Tibial nerve (tissue), 4 donors: ENCODE measurements around the gene PROM1. TPM values are rescaled to one million over a fixed set of nuclear protein-coding genes. Genes with fewer than 3 reads are reported as not detected.

ENCODE experiments used
- DNase-seq, 2 donors: peaks; one replicate each; pipeline ENCODE4 v3.0.0-alpha.2; 2019; ENCODE audit warnings: low spot score in 2 of 2
- H3K27ac ChIP-seq, 4 donors: fragments of 200-600 bp; sonication (generic) in 3 of 4; one replicate each; pipeline ENCODE4 v1.5.1; 2017 to 2019; ENCODE audit warnings: mild to moderate bottlenecking in 1 of 4
- H3K27me3 ChIP-seq, 2 donors: fragments of 200-600 bp; sonication (generic) in 1 of 2; one replicate each; pipeline versions ENCODE4 v1.5.1 to v1.6.0; 2017 to 2019
- H3K36me3 ChIP-seq, 3 donors: fragments of 200-600 bp; sonication (generic); one replicate each; pipeline ENCODE4 v1.5.1; 2018 to 2019
- H3K4me1 ChIP-seq, 4 donors: fragments of 200-600 bp; sonication (generic) in 3 of 4; one replicate each; pipeline ENCODE4 v1.5.1; 2017 to 2019
- H3K4me3 ChIP-seq, 4 donors: fragments of 200-600 bp; sonication (generic) in 3 of 4; one replicate each; pipeline ENCODE4 v1.5.1; 2017 to 2019; ENCODE audit warnings: mild to moderate bottlenecking in 1 of 4, moderate library complexity in 1 of 4
- H3K9me3 ChIP-seq, 4 donors: fragments of 200-600 bp; sonication (generic) in 3 of 4; one replicate each; pipeline ENCODE4 v1.5.1; 2017 to 2019
- CTCF ChIP-seq, 5 experiments: fragments of 200-600 bp in 3 of 5; fragments of 450-650 bp in 2 of 5; sonication (generic) in 3 of 5; IDR thresholded peaks; one replicate each; pipeline ENCODE4 v1.5.1; 2016 to 2019; ENCODE audit warnings: antibody characterized with exemption in 5 of 5, mild to moderate bottlenecking in 3 of 5, moderate library complexity in 2 of 5
- EP300 ChIP-seq, 2 donors: sonication (generic); formaldehyde crosslinking; IDR thresholded peaks; one replicate each; pipeline ENCODE4 v1.6.1; 2017; ENCODE audit warnings: antibody characterized with exemption in 2 of 2, mild to moderate bottlenecking in 1 of 2
- POLR2A ChIP-seq, 2 donors: fragments of 450-650 bp; IDR thresholded peaks; one replicate each; pipeline ENCODE4 v1.6.1; 2017; ENCODE audit warnings: antibody characterized with exemption in 2 of 2, mild to moderate bottlenecking in 2 of 2, moderate library complexity in 2 of 2
- WGBS, 2 donors: methylation state at CpG; one replicate each; pipeline ENCODE4 v1.1.5; 2018; 5-methylcytosine and 5-hydroxymethylcytosine counted together
- total RNA-seq, 4 donors: library from RNA; depleted of rRNA; stranded (reverse); fragments of >200 nt; gene quantifications; one replicate each; pipeline ENCODE4 v1.1.0, GENCODE V29; 2016

The PROM1 gene
- total RNA-seq, 4 donors from 2014 or later = not detected

GRCh38 chr4:16088601-16089000, 4.8 kb upstream of the PROM1 start:
- WGBS, 2 donors = 79 to 83% methylated on average over 2 of the region's 2 CpGs
- H3K4me1 ChIP-seq = peaks cover 0 to 4% (median 2%) of the 10 kb centered on the region in 4 donors
- H3K36me3 ChIP-seq = no peaks in the 10 kb centered on the region
- no peak for DNase-seq
- TF ChIP-seq EP300 (IDR thresholded peaks at IDR 0.05) = no peak
- no peak for TF ChIP-seq POLR2A (IDR thresholded peaks at IDR 0.05)
- no peak for TF ChIP-seq CTCF (IDR thresholded peaks at IDR 0.05)
- no peak overlapping the region for H3K27ac ChIP-seq
- H3K27me3 ChIP-seq = peaks cover 0 to 33% of the 10 kb centered on the region in 2 donors
- no peak overlapping the region for H3K4me3 ChIP-seq
- peaks cover 0 to 25% (median 0%) of the 10 kb centered on the region in 4 donors for H3K9me3 ChIP-seq

GRCh38 chr4:16085822-16086221, 2.0 kb upstream of the PROM1 start:
- DNase-seq = no peak
- no peaks in the 10 kb centered on the region for H3K36me3 ChIP-seq
- WGBS, 2 donors = 91 to 94% methylated on average over 2 of the region's 2 CpGs
- no peak overlapping the region for H3K27ac ChIP-seq
- H3K27me3 ChIP-seq = peaks cover 0 to 59% of the 10 kb centered on the region in 2 donors
- peaks cover 0 to 25% (median 0%) of the 10 kb centered on the region in 4 donors for H3K9me3 ChIP-seq
- peaks cover 0 to 22% (median 17%) of the 10 kb centered on the region in 4 donors for H3K4me1 ChIP-seq
- TF ChIP-seq POLR2A (IDR thresholded peaks at IDR 0.05) (no peak), CTCF (IDR thresholded peaks at IDR 0.05) (no peak), EP300 (IDR thresholded peaks at IDR 0.05) (no peak)
- no peak overlapping the region for H3K4me3 ChIP-seq

GRCh38 chr4:16082426-16083240, 1.2 kb downstream of the PROM1 start:
- Histone ChIP-seq H3K27ac (no peak overlapping the region), H3K27me3 (peaks cover 0 to 83% of the 10 kb centered on the region in 2 donors), H3K36me3 (no peaks in the 10 kb centered on the region), H3K4me1 (peaks cover 0 to 22% (median 17%) of the 10 kb centered on the region in 4 donors), H3K4me3 (peak overlapping the region; percentile 14 to 53 (median 40)), H3K9me3 (peaks cover 0 to 20% (median 0%) of the 10 kb centered on the region in 4 donors)
- no peak for TF ChIP-seq CTCF (IDR thresholded peaks at IDR 0.05)
- TF ChIP-seq POLR2A (IDR thresholded peaks at IDR 0.05) = no peak
- TF ChIP-seq EP300 (IDR thresholded peaks at IDR 0.05) = no peak
- WGBS, 2 donors = 1 to 3% methylated on average over 33 to 48 of the region's 60 CpGs
- no peak for DNase-seq

GRCh38 chr4:16082041-16082425, 1.8 kb downstream of the PROM1 start:
- Histone ChIP-seq H3K27ac (no peak overlapping the region), H3K4me1 (peaks cover 0 to 22% (median 17%) of the 10 kb centered on the region in 4 donors), H3K27me3 (peaks cover 0 to 79% of the 10 kb centered on the region in 2 donors), H3K9me3 (peaks cover 0 to 16% (median 0%) of the 10 kb centered on the region in 4 donors), H3K4me3 (peak overlapping the region in 3 of 4 donors; percentile 32 to 53 (median 48)), H3K36me3 (no peaks in the 10 kb centered on the region)
- DNase-seq = no peak
- TF ChIP-seq CTCF (IDR thresholded peaks at IDR 0.05) = no peak
- no peak for TF ChIP-seq EP300 (IDR thresholded peaks at IDR 0.05)
- no peak for TF ChIP-seq POLR2A (IDR thresholded peaks at IDR 0.05)
- 19% methylated on average over 17 of the region's 17 CpGs for WGBS, 2 donors

GRCh38 chr4:16079046-16079445, 4.8 kb downstream of the PROM1 start:
- no peak overlapping the region for H3K27ac ChIP-seq
- H3K9me3 ChIP-seq = no peaks in the 10 kb centered on the region

More at GRCh38 chr4:16079046-16079445, 4.8 kb downstream of the PROM1 start:
- TF ChIP-seq POLR2A (IDR thresholded peaks at IDR 0.05) = no peak
- TF ChIP-seq CTCF (IDR thresholded peaks at IDR 0.05) = no peak
- no peak for TF ChIP-seq EP300 (IDR thresholded peaks at IDR 0.05)
- Histone ChIP-seq H3K27me3 (peaks cover 0 to 55% of the 10 kb centered on the region in 2 donors), H3K4me1 (peaks cover 0 to 22% (median 17%) of the 10 kb centered on the region in 4 donors), H3K36me3 (no peaks in the 10 kb centered on the region), H3K4me3 (no peak overlapping the region)
- WGBS, 2 donors = 78 to 91% methylated on average over 1 of the region's 1 CpG
- no peak for DNase-seq
